Measurements from ENCODE around the gene CHD6. TPM values are rescaled to one million over a fixed set of nuclear protein-coding genes. Genes with fewer than 3 reads are reported as not detected.

CHD6 gene
- total and polyA plus RNA-seq, 2 experiments from 2014 or later, result 41.0 to 158 TPM

DNA sequence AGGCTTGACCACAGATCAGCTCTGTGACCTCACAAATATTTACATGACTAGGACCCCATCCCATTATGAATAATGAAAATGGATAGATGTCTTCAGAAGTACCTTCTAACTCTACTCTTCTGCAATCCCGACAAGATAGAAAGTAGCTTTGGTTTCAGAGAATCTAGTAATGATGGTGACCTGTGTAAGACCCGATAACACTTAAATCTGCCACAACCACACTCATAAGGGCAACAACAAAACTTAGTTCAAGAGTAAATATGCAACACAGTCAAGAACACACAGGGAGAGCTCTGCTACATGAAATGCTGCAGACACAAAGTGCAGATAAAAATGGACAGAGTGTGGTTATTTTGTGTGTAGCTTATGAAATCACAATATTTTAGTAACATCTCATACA lies 9.6 kb downstream of the CHD6 start (continued):
- TF ChIP-seq ZNF331 (CRISPR knock-in tag; IDR thresholded peaks at IDR 0.05; ENCODE audit: low read depth) (no peak), ZNF114 (CRISPR knock-in tag; IDR thresholded peaks at IDR 0.05) (no peak), STAT1 (IDR thresholded peaks at IDR 0.05; ENCODE audit: unreplicated experiment) (no peak), EZH2 (IDR thresholded peaks at IDR 0.05; ENCODE audit: low read depth, unreplicated experiment) (no peak), CREB1 (CRISPR knock-in tag; IDR thresholded peaks at IDR 0.05; ENCODE audit: low read depth) (no peak)

DNA sequence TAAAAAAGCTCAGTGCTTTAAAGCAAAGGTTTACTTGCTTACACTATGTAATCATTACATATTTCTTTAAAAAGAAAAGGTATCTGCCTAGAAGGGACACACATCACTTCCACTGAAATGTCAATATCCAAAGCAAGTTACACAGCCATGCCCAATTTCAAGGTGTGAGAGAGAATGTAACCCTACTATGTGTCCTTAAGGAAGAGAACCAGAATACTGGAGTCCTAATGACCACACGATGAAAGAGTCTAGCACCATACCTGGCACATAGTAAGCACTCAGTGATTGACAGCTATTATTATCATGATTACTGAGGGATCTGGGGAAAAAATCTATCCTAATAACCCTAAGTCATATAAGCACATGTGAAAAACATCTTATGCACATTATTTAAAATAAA lies 10.4 kb downstream of the CHD6 start:
- Histone ChIP-seq H2AFZ (no peak overlapping the region), H3K4me3 (no peak overlapping the region), H3K4me1 (ENCODE audit: insufficient read depth) (peaks cover 14% of the 10 kb centered on the region; the same call in 1 of the 2 replicates), H3K9me2 (ENCODE audit: insufficient read depth) (no peaks in the 10 kb centered on the region), H3K27ac (ENCODE audit: low read depth) (no peak overlapping the region), H3K27me3 (ENCODE audit: insufficient read depth) (no peaks in the 10 kb centered on the region), H3K36me3 (ENCODE audit: insufficient read depth) (no peaks in the 10 kb centered on the region), H3K79me2 (replicated peaks; ENCODE audit: insufficient read depth) (peaks cover 100% of the 10 kb centered on the region), H3F3A (replicated peaks; ENCODE audit: low read depth) (no peaks in the 10 kb centered on the region), H3K4me2 (no peak overlapping the region), H4K20me1 (replicated peaks; ENCODE audit: insufficient read depth) (peaks cover 72% of the 10 kb centered on the region)
- H3K9me3 Mint-ChIP-seq, result no peaks in the 10 kb centered on the region
- H3K36me3 Mint-ChIP-seq (ENCODE audit: low read depth), result no peaks in the 10 kb centered on the region; the same call in 2 of the 3 replicates
- H3K4me3 Mint-ChIP-seq, result no peak overlapping the region
- ATAC-seq (no peak), DNase-seq (ENCODE audit: low spot score) (no peak)
- TF ChIP-seq EZH2 (IDR thresholded peaks at IDR 0.05; ENCODE audit: low read depth, unreplicated experiment) (no peak), EZH2phosphoT487 (IDR thresholded peaks at IDR 0.05; ENCODE audit: unreplicated experiment) (no peak), JUNB (IDR thresholded peaks at IDR 0.05; ENCODE audit: unreplicated experiment) (no peak), STAT1 (IDR thresholded peaks at IDR 0.05; ENCODE audit: unreplicated experiment) (no peak), ZNF331 (CRISPR knock-in tag; IDR thresholded peaks at IDR 0.05; ENCODE audit: low read depth) (no peak), ZNF114 (CRISPR knock-in tag; IDR thresholded peaks at IDR 0.05) (no peak), POLR2AphosphoS5 (IDR thresholded peaks at IDR 0.05; ENCODE audit: low read depth) (no peak), NANOG (IDR thresholded peaks at IDR 0.05; ENCODE audit: borderline replicate concordance) (no peak)
- TF ChIP-seq, protein P1, sequence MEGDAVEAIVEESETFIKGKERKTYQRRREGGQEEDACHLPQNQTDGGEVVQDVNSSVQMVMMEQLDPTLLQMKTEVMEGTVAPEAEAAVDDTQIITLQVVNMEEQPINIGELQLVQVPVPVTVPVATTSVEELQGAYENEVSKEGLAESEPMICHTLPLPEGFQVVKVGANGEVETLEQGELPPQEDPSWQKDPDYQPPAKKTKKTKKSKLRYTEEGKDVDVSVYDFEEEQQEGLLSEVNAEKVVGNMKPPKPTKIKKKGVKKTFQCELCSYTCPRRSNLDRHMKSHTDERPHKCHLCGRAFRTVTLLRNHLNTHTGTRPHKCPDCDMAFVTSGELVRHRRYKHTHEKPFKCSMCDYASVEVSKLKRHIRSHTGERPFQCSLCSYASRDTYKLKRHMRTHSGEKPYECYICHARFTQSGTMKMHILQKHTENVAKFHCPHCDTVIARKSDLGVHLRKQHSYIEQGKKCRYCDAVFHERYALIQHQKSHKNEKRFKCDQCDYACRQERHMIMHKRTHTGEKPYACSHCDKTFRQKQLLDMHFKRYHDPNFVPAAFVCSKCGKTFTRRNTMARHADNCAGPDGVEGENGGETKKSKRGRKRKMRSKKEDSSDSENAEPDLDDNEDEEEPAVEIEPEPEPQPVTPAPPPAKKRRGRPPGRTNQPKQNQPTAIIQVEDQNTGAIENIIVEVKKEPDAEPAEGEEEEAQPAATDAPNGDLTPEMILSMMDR (conservative IDR thresholded peaks at IDR 0.05; ENCODE audit: low read depth in 2 of 2), result no peak
- TF ChIP-seq, protein P2, sequence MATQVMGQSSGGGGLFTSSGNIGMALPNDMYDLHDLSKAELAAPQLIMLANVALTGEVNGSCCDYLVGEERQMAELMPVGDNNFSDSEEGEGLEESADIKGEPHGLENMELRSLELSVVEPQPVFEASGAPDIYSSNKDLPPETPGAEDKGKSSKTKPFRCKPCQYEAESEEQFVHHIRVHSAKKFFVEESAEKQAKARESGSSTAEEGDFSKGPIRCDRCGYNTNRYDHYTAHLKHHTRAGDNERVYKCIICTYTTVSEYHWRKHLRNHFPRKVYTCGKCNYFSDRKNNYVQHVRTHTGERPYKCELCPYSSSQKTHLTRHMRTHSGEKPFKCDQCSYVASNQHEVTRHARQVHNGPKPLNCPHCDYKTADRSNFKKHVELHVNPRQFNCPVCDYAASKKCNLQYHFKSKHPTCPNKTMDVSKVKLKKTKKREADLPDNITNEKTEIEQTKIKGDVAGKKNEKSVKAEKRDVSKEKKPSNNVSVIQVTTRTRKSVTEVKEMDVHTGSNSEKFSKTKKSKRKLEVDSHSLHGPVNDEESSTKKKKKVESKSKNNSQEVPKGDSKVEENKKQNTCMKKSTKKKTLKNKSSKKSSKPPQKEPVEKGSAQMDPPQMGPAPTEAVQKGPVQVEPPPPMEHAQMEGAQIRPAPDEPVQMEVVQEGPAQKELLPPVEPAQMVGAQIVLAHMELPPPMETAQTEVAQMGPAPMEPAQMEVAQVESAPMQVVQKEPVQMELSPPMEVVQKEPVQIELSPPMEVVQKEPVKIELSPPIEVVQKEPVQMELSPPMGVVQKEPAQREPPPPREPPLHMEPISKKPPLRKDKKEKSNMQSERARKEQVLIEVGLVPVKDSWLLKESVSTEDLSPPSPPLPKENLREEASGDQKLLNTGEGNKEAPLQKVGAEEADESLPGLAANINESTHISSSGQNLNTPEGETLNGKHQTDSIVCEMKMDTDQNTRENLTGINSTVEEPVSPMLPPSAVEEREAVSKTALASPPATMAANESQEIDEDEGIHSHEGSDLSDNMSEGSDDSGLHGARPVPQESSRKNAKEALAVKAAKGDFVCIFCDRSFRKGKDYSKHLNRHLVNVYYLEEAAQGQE (IDR thresholded peaks at IDR 0.05; ENCODE audit: unreplicated experiment), result no peak
- TF ChIP-seq, protein P3, sequence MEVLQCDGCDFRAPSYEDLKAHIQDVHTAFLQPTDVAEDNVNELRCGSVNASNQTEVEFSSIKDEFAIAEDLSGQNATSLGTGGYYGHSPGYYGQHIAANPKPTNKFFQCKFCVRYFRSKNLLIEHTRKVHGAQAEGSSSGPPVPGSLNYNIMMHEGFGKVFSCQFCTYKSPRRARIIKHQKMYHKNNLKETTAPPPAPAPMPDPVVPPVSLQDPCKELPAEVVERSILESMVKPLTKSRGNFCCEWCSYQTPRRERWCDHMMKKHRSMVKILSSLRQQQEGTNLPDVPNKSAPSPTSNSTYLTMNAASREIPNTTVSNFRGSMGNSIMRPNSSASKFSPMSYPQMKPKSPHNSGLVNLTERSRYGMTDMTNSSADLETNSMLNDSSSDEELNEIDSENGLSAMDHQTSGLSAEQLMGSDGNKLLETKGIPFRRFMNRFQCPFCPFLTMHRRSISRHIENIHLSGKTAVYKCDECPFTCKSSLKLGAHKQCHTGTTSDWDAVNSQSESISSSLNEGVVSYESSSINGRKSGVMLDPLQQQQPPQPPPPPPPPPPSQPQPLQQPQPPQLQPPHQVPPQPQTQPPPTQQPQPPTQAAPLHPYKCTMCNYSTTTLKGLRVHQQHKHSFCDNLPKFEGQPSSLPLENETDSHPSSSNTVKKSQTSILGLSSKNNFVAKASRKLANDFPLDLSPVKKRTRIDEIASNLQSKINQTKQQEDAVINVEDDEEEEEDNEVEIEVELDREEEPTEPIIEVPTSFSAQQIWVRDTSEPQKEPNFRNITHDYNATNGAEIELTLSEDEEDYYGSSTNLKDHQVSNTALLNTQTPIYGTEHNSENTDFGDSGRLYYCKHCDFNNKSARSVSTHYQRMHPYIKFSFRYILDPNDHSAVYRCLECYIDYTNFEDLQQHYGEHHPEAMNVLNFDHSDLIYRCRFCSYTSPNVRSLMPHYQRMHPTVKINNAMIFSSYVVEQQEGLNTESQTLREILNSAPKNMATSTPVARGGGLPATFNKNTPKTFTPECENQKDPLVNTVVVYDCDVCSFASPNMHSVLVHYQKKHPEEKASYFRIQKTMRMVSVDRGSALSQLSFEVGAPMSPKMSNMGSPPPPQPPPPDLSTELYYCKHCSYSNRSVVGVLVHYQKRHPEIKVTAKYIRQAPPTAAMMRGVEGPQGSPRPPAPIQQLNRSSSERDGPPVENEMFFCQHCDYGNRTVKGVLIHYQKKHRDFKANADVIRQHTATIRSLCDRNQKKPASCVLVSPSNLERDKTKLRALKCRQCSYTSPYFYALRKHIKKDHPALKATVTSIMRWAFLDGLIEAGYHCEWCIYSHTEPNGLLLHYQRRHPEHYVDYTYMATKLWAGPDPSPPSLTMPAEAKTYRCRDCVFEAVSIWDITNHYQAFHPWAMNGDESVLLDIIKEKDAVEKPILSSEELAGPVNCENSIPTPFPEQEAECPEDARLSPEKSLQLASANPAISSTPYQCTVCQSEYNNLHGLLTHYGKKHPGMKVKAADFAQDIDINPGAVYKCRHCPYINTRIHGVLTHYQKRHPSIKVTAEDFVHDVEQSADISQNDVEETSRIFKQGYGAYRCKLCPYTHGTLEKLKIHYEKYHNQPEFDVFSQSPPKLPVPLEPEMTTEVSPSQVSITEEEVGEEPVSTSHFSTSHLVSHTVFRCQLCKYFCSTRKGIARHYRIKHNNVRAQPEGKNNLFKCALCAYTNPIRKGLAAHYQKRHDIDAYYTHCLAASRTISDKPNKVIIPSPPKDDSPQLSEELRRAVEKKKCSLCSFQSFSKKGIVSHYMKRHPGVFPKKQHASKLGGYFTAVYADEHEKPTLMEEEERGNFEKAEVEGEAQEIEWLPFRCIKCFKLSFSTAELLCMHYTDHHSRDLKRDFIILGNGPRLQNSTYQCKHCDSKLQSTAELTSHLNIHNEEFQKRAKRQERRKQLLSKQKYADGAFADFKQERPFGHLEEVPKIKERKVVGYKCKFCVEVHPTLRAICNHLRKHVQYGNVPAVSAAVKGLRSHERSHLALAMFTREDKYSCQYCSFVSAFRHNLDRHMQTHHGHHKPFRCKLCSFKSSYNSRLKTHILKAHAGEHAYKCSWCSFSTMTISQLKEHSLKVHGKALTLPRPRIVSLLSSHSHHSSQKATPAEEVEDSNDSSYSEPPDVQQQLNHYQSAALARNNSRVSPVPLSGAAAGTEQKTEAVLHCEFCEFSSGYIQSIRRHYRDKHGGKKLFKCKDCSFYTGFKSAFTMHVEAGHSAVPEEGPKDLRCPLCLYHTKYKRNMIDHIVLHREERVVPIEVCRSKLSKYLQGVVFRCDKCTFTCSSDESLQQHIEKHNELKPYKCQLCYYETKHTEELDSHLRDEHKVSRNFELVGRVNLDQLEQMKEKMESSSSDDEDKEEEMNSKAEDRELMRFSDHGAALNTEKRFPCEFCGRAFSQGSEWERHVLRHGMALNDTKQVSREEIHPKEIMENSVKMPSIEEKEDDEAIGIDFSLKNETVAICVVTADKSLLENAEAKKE (CRISPR knock-in tag; IDR thresholded peaks at IDR 0.05), result no peak
- TF ChIP-seq, protein P4, sequence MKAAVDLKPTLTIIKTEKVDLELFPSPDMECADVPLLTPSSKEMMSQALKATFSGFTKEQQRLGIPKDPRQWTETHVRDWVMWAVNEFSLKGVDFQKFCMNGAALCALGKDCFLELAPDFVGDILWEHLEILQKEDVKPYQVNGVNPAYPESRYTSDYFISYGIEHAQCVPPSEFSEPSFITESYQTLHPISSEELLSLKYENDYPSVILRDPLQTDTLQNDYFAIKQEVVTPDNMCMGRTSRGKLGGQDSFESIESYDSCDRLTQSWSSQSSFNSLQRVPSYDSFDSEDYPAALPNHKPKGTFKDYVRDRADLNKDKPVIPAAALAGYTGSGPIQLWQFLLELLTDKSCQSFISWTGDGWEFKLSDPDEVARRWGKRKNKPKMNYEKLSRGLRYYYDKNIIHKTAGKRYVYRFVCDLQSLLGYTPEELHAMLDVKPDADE (IDR thresholded peaks at IDR 0.05), result no peak
- no peaks in the 10 kb centered on the region for H3K27me3 Mint-ChIP-seq (ENCODE audit: insufficient read depth, low read depth, poor library complexity)
- H3K27ac Mint-ChIP-seq, result no peak overlapping the region
- peaks cover 25% of the 10 kb centered on the region; the same call in 2 of the 3 replicates for H3K4me1 Mint-ChIP-seq
